ENCODE results near the gene SRPK3. TPM values are rescaled to one million over a fixed set of nuclear protein-coding genes. Genes with fewer than 3 reads are reported as not detected.

Gene SRPK3
- polyA plus RNA-seq, 1 donor (not counting 4 experiments of a cell fraction or from before 2014, with no cell fraction given): 0.10 TPM

GRCh38 chrX:153828308-153828707 is 47.5 kb downstream of the SRPK3 start:
- DNase-seq (ENCODE audit: low read depth, low spot score) (no peak), FAIRE-seq (no peak)
- H3K79me2 ChIP-seq (ENCODE audit: control insufficient read depth, insufficient read depth, low read length): no peaks in the 10 kb centered on the region
- H4K20me1 ChIP-seq (ENCODE audit: control insufficient read depth, extremely low read depth, insufficient read depth, low read length): no peaks in the 10 kb centered on the region
- no peaks in the 10 kb centered on the region for H3K9me3 ChIP-seq (ENCODE audit: control insufficient read depth, low read depth, low read length)
- H3K4me1 ChIP-seq (ENCODE audit: control insufficient read depth, extremely low read depth, insufficient read depth, low read length): no peaks in the 10 kb centered on the region
- no peak overlapping the region for H3K9ac ChIP-seq (ENCODE audit: control insufficient read depth, extremely low read depth, insufficient read depth, low read length)
- peaks cover 42% of the 10 kb centered on the region for H3K27me3 ChIP-seq (ENCODE audit: control insufficient read depth, extremely low read depth, insufficient read depth, low read length)
- H3K27ac ChIP-seq (ENCODE audit: control insufficient read depth, insufficient read depth, low read length): no peak overlapping the region
- no peaks in the 10 kb centered on the region for H3K36me3 ChIP-seq (ENCODE audit: control insufficient read depth in 2 of 2, extremely low read depth in 1 of 2, insufficient read depth in 2 of 2, low read length in 2 of 2)
- TF ChIP-seq EZH2 (IDR thresholded peaks at IDR 0.05; ENCODE audit: low read length) (no peak), CTCF (optimal IDR thresholded peaks at IDR 0.05 in 1 of 3, IDR thresholded peaks at IDR 0.05 in 1 of 3, conservative IDR thresholded peaks at IDR 0.05 in 1 of 3; ENCODE audit: extremely low read depth in 1 of 3, insufficient read depth in 2 of 3, low read length in 3 of 3) (no peak)
- H2AFZ ChIP-seq (ENCODE audit: control insufficient read depth, low read length): no peak overlapping the region
- no peak overlapping the region for H3K4me2 ChIP-seq (ENCODE audit: control insufficient read depth, extremely low read depth, insufficient read depth, low read depth, low read length)
- no peaks in the 10 kb centered on the region for H3K9me1 ChIP-seq (ENCODE audit: control insufficient read depth, extremely low read depth, insufficient read depth, low read length)
- dilution Hi-C loops (cut with MboI; ENCODE audit: extremely low pct_ligation_motif_present, low sequenced_read_pairs): no loop called here
- H3K4me3 ChIP-seq (ENCODE audit: control insufficient read depth in 2 of 3, extremely low read depth in 1 of 3, insufficient read depth in 2 of 3, low read depth in 1 of 3, low read length in 3 of 3): no peak overlapping the region

- Histone ChIP-seq H2AFZ (ENCODE audit: control insufficient read depth, low read length) (no peak overlapping the region), H3K27me3 (ENCODE audit: control insufficient read depth, extremely low read depth, insufficient read depth, low read length) (peaks cover 46% of the 10 kb centered on the region), H3K27ac (ENCODE audit: control insufficient read depth, insufficient read depth, low read length) (no peak overlapping the region), H3K4me2 (ENCODE audit: control insufficient read depth, extremely low read depth, insufficient read depth, low read depth, low read length) (no peak overlapping the region), H3K9me3 (ENCODE audit: control insufficient read depth, low read depth, low read length) (no peaks in the 10 kb centered on the region), H3K79me2 (ENCODE audit: control insufficient read depth, insufficient read depth, low read length) (no peaks in the 10 kb centered on the region), H3K4me3 (ENCODE audit: control insufficient read depth in 2 of 3, extremely low read depth in 1 of 3, insufficient read depth in 2 of 3, low read depth in 1 of 3, low read length in 3 of 3) (no peak overlapping the region), H3K9me1 (ENCODE audit: control insufficient read depth, extremely low read depth, insufficient read depth, low read length) (no peaks in the 10 kb centered on the region), H3K36me3 (ENCODE audit: control insufficient read depth in 2 of 2, extremely low read depth in 1 of 2, insufficient read depth in 2 of 2, low read length in 2 of 2) (no peaks in the 10 kb centered on the region), H4K20me1 (ENCODE audit: control insufficient read depth, extremely low read depth, insufficient read depth, low read length) (no peaks in the 10 kb centered on the region), H3K9ac (ENCODE audit: control insufficient read depth, extremely low read depth, insufficient read depth, low read length) (no peak overlapping the region), H3K4me1 (ENCODE audit: control insufficient read depth, extremely low read depth, insufficient read depth, low read length) (no peaks in the 10 kb centered on the region)
- FAIRE-seq: no peak
- DNase-seq (ENCODE audit: low read depth, low spot score): no peak
- TF ChIP-seq EZH2 (IDR thresholded peaks at IDR 0.05; ENCODE audit: low read length) (peak; percentile 52), CTCF (optimal IDR thresholded peaks at IDR 0.05 in 1 of 3, IDR thresholded peaks at IDR 0.05 in 1 of 3, conservative IDR thresholded peaks at IDR 0.05 in 1 of 3; ENCODE audit: extremely low read depth in 1 of 3, insufficient read depth in 2 of 3, low read length in 3 of 3) (no peak)
- dilution Hi-C loops (cut with MboI; ENCODE audit: extremely low pct_ligation_motif_present, low sequenced_read_pairs): no loop called here
Observed at GRCh38 chrX:153828723-153829548, 48.1 kb downstream of the SRPK3 start.

Measured in keratinocyte (primary cell).